Measurements from ENCODE around the gene EIF4EBP2. TPM values are rescaled to one million over a fixed set of nuclear protein-coding genes. Genes with fewer than 3 reads are reported as not detected.
A peak's percentile ranks its signal among the peaks of the same experiment; 100 is the strongest.

The EIF4EBP2 gene, protein sequence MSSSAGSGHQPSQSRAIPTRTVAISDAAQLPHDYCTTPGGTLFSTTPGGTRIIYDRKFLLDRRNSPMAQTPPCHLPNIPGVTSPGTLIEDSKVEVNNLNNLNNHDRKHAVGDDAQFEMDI
- 24.8 and 26.1 TPM in 2 replicates for total RNA-seq (2014; rRNA removed; shearing (Covaris generic))

DNA sequence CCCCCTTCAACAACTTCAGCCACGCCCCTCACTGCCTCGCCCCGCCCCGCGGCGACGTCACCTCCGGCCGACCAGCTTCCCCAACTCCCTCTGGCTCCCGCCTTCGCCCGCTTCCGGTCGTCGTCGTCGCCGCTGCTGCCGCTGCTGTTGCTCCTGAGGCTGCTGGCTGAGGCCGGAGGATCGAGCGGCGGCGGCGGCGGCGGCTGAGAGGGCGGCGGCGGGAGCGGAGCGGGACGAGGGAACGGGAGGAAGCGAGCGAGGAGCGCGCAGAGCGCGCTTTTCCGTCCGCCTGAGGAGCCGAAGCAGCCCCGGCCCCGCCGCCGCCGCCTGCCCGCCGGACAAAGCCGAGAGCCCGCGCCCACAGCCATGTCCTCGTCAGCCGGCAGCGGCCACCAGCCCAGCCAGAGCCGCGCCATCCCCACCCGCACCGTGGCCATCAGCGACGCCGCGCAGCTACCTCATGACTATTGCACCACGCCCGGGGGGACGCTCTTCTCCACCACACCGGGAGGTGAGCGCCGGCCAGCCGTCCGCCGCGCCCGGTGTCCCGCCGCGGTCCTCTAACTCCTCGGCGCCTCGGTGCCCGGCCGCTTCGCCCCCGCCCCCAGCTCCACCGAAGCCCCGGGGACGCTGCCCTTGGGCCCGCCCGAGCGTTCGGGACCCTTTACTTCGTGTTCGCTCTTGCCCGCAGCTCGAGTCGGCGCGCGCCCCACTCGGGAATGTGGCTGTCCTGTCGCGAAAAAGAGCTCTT, at the start of gene EIF4EBP2:
Gene EIF4EBP2 (plus strand): TSS at position 110 of the 751 bp plus-strand sequence. CDS start 257 bp downstream, at position 367.
- peak; percentile 90 for DNase-seq (ENCODE audit: low read depth)

DNA sequence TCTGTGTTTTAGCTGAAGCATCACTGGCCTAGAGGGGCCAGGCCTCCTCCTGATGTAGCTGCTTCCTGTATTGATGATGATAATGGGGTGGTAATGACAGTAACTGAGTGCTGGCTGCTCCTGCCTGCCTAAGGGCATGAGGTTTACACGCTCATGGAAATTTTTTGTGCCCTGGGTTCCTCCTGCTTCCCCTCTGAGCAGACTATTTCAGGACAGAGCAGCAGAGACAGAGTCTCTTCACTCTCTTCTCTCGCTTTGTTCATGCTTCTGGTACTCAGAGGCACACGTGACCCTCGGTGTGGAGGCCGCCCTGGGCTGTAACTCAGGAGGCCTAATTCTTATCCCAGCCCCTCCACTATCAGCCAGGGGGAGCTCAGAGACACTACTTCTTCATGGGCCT, 49.4 kb upstream of the EIF4EBP2 start:
- no peak for DNase-seq (ENCODE audit: low read depth)

DNA sequence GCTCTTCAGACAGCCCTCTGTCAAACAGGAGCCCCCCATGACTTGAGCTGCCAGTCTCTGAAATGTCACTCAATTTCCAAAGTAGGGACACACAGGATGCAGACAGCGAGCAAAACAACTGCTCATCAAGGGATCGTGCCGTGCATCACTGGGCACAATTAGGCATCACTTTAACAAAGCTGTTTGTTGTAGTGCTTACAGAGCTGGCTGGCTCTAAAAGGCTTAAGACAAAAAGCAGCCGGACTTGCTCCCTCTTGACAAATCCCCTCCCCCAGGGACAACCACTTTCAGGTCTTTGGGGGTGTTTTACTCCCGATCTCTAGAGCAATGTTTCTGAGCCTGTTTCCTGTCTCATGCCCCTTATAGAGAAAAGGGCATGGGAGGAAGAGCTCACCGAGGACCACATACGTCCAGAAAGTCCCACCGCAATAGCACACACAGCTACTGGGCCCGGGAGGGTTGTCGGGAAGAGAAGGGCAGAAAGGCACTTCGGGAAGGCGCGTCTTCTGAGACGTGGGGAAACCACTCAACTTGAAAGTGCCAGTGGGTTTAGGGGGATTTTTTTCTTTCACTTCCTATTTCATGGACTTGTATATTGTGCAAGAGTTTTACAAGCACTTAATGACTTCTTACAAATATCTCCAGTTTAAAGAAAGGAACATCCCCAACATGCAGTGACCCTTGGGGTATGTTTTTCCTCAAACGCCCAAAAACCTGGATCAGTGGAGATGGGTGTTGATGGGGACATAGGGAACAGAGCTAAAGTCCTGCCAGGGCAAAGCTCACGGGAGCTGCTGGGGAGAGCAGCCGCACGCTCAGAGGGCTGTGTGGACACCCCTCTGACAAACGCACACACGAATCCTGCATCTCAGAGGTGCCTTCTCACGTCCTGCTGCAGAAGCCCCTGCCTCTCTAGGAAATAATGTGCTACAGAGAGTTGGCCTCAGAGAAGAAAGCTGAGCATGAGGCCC, 48.6 kb upstream of the EIF4EBP2 start:
- DNase-seq (ENCODE audit: low read depth): no peak

DNA sequence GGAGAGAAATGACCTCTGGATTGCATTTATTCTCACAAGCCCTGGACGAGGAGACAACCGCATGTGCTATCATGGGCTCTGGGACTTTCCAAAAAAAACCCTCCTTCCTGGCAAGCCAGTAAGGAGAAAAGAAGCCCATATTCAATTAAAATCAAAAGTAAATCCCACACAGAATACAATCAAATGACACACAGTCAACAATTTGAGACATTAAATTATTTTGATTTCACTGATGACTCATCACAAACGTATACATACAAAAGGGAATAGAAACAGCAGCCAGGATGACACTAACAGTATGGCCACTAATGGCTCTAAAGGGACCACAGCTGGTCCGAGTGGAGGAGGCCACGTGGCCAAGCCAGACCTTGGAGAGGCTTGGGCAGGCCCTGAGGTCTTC, 46.4 kb upstream of the EIF4EBP2 start:
- DNase-seq (ENCODE audit: low read depth): peak; percentile 40

DNA sequence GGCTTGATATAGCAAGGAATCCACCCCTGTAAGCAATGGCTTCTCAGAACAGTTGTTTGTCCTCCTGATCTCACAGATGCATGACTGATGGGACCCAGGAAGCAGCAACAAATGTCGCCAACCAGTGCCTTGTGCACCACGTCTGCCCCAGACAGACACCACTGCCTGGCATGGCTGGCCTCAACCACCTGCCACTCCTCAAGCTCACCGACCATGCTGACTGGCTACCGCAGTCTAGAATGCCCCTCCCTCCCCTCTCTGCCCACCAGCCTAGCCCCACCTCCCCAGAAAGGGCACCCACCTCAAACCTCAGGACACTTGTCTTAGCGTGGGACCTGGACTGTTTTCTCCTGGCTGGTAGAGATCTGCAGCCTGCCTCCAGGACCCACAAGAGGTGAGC, 45.5 kb upstream of the EIF4EBP2 start:
- no peak for DNase-seq (ENCODE audit: low read depth)

DNA sequence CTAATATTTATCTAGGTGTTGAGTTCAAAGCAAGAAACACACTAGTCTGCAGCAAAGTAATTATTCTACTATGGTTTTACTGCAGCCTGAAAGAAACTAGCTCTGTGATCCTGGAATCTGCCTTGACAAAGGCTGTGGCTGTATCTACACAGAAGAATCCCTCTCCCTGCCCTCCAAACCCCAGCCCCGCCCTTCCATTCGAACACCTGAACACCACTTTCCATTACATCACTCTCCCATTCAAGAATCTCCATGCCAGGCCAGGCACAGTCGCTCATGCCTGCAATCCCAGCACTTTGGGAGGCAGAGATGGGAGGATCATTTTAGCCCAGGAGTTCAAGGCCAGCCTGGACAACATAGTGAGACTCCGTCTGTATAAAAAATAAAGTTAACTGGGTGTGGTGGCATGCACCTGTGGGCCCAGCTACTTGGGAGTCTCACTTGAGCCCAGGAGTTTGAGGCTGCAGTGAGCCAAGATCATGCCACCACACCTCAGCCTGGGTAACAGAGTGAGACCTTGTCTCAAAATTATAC, 44.9 kb upstream of the EIF4EBP2 start:
- no peak for DNase-seq (ENCODE audit: low read depth)

DNA sequence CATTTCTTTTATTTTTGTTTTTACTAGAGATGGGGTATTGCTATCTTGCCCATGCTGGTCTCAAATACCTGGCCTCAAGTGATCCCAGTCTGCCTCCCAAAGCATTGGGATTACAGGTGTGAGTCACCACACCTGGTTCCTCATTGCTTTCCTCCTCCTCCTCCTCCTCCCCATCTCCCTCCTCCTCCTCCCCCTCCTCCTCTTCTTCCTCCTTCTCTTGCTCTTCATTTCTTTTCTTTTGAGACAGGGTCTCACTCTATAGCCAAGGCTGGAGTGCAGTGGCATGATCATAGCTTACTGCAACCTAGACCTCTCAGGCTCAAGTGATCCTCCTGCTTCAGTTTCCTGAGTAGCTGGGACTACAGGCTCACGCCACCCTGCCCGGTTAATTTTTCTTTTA, 43.7 kb upstream of the EIF4EBP2 start:
- DNase-seq (ENCODE audit: low read depth): no peak

DNA sequence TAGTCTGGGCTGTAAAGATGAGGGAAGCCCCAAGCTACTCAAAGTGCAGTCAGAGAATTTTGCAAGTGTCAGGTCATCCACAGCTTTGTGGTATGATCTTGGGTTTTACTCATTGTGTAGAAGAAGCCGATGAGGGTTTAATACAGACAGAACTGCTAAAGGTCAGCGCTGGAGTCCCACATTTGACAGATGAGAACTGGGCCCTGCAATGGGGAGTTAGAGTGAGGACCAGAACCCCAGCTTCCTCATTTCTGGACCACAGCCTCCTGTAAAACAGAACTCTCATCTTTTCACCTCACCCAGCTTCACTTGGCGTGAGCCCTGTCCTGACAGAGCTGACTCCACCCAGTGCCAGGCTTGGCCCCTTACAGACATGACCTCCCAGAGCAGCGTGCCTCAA, 41.6 kb upstream of the EIF4EBP2 start:
- DNase-seq (ENCODE audit: low read depth): no peak

DNA sequence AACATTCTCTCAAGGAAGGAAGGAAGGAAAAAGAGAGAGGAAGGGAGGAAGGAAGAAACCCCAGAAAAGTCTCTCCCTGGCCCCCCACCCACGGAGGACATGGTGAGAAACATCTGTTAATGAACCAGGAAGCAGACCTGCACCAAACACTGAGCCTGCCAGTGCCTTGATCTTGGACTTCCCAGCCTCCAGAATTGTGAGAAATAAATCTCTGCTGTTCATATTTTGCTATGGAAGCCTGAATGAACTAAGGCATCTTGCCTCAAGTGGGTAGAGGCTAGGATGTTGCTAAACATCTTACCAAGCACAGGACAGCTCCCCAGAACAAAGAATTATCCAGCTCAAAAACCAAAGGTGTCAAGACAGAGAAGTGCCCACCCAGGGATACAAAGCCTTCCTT, 40.7 kb upstream of the EIF4EBP2 start:
- DNase-seq (ENCODE audit: low read depth): no peak

DNA sequence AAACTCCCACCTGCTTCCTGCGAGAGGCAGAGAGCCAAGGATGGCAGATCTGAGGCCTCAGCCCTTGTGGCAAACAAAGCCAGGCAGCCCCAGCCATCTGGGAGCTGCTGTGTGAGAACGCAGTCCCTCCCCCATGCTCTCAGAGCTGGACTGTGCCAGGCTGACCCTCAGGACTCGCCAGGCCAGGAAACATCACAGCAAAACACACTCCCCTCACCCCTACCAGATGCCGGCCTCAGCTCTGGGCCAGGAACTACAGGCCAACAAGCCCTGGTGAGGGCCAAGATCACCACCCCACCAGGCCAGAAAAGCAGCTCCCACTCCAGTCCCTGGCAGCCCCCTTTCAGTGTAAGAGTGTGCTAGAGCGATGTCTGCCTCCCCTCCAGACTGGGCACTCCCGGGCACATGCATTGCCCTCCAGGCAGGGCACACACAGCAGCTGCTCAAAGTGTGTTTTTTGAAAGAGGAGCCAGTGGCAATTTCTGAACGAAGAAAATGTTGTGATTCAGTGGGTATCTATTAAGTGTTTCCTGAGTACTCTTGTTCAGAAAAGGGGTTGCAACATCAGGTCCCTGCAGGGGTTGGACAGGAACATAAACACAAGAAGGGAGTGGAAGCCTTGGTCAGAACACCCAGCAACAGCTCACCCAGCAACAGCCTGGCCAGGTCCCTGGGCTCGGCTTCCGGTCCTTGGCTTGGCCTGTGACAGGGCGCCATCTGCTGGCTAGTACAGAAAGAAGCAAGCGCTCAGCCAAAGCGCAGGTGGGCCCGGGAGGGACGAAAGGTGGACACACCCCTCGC, 39.8 kb upstream of the EIF4EBP2 start:
- DNase-seq (ENCODE audit: low read depth): peak; percentile 83

DNA sequence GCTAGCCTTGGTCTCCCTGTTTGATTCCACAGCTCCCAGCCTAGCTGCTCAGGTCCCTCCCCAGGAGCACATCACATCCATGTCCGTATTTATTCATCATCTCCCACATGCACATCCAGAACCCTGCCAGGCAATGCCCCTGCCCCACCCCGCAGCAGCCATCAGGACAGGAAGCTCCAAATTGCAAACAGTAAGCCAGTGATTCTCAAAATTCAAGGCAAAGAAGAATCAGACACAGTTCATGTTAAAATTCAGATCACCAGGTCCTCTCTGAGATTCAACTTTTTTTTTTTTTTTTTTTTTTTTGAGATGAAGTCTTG, 39.2 kb upstream of the EIF4EBP2 start:
- DNase-seq (ENCODE audit: low read depth): no peak

DNA sequence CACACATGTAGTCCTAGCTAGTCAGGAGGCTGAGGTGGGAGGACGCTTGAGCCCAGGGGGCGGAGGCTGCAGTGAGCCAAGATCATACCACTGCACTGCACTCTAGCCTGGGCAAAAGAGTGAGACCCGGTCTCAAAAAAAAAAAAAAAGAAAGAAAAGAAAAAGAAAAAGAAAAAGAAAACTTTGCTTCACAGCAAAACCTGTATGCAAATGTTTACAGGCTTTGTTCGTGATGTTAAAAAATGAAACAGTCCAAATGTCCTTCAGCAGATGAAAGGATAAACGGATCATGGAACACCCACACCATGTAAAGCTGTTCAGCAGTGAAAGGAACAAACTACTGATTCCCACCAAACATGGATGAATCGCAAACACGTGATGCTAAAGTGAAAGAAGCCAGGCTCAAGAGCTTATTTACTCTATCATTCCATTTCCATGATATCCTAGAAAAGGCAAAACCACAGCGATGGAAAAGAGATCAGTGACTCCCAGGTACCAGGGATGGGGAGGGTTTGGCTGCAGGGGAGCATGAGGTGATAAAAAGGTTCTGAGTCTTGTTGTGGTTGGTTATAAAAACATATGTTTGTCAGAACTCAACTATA, 36.6 kb upstream of the EIF4EBP2 start:
- peak; percentile 16 for DNase-seq (ENCODE audit: low read depth)

DNA sequence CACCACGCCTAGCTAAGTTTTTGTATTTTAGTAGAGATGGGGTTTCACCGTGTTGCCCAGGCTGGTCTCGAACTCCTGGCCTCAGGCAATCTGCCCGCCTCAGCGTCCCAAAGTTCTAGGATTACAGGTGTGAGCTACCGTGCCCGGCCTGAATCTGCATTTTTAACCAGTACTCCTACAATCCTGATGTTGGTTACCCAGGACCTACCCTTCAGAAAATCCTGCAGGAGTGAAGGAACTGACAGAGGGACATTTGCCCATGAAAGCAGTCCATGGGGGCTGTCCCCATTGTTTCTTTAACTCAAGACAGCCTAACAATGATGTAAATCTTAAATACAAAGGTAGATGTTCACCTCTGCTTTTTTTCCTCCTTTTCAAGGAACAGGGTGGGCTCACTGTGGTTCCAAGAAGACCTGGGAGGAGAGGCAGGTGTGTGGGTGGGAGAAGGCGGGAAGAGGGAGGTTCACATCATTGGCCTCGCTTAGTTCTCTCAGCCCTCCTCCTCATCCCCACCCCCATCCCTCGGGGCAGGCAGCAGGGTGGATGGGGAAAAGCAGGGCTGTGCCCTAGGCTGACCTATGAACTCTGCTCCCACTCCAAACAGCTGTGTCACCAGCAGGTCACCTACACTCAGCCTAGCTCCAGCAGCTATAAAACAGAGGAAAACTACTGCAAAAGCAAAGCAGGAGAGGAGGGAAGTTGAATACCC, 35.0 kb upstream of the EIF4EBP2 start:
- no peak for DNase-seq (ENCODE audit: low read depth)

DNA sequence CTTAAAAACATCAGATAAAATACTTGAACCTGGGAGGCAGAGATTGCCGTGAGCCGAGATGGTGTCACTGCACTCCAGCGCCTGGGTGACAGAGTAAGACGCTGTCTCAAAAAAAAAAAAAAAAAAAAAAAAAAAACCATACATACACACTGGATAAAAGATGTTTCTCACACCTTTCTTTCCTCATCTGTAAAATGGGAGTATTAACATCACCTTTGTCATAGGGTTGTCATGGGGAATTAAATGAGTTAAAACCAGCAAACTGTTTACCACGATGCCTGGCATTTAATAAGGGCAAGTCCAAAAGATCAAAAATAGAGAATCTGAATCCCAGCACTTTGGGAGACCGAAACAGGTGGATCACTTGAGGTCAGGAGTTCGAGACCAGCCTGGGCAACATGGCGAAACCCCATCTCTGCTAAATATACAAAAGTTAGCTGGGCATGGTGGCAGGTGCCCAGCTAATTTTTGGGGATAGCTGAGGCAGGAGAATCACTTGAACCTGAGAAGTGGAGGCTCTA, 34.4 kb upstream of the EIF4EBP2 start:
- no peak for DNase-seq (ENCODE audit: low read depth)

DNA sequence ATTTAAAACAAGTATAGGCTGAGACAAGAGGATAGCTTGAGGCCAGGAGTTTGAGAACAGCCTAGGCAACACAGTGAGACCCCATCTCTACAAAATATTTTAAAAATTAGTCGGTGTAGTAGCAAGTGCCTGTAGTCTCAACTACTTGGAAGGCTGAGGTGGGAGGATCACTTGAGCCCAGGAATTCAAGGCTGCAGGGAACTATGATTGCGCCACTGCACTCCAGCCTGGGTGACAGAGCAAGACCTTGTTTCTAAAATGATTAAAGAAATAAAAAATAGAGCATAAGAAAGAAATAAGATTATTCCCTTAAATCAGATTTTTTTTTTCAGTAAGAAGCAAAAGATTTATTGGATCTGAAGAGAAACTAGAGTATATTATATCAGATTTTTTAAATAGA, 33.2 kb upstream of the EIF4EBP2 start:
- no peak for DNase-seq (ENCODE audit: low read depth)

DNA sequence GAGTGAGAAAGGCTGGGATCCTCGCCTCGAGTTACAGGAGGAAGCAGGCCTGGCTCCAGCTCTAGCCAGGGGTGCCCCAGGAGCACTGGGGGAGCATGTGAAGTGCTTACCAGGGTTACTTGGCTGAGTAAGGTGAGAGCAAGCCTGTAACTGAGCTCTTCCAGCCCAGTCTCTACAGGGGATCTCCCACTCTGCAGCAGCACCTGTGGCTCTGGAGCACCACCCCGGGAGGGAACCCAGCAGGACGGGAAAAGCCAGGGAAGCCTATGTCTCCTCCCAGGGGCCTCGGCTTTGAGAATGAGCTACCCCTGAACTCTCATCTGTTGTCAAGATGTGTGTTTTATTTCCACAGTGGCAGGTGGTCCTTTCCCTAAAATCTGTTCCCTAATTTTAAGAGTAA, 32.1 kb upstream of the EIF4EBP2 start:
- no peak for DNase-seq (ENCODE audit: low read depth)

DNA sequence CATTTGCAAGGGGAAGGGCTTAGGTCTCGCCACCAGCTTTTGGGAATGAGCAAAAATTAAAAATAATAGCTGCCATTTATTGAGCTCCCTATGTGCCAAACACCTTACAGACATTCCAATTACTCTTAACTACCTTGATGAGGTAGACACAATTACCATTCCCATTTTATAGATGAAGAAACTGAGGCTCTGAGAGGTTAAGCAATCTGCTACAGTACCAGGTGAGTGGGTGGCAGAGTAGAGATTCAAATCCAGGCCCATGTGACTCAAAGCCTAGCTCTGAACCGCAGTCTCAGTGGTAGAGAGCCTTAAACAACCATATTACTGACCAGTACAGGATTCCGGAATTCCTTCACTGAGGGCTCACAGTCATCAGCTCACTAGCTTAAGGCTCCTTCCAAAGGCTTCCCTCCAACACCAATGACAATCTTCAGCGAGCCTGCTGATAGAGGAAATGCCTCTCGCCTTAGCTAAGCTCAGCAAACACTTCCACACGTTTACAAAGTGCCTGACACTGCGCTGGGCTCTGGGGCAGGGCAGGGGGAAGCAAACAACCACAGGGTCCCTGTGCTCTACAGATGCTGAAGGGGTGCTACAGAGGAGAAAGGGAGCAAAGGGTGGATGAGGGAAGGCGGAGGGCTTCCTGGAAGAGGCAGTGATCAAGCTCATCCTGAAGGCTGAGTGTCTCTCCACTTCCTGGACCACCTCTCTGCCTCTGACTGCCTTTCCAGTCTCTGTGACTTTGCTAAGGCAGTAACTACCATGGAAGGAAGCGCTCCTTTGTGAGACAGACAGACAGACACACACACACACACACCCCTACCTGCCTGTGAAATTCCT, 28.9 kb upstream of the EIF4EBP2 start:
- DNase-seq (ENCODE audit: low read depth): no peak

DNA sequence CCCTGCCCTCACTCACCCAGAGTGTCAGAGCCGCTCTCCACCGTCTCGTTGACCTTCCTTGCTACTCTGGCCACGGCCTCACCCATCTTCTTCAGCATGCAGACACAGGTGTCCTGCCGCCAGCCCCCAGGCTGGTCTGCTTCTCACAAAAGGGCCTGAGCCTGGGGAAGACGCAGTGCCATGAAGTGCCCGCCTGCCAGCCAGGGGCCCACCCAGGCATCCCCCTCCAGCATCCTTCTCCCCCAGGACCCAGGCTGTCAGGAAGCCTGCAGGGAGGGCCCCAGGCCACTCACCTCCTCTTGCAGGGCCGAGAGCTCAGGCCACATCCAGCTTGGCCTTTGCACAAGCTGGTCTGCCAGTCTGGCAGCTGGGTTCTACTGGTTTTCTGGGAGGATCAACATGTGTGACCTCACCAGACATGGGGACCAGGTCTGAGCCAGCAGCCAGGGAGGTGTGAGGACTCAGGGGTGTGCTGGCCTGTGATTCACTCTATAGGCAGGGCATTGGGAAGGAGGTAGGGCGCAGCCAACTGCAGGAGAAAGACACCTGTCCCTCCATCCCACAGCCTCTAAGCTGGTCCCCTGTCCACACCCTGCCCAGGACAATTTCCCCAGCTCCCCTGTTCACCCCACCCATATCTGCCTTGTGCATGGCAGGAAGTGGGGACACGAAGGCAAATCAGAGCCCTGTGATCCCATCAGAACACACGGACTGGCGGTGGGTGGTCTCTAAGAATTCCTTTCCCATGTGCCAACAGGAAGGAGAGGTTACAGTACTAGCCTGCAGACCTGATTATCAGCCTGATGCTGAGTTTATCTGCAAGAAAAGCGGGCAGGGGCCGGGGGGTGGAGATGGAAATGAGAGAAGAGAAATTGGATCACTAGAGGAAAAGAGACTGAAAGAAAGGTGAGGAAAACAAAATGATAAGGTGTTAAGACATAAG, 27.2 kb upstream of the EIF4EBP2 start:
- no peak for DNase-seq (ENCODE audit: low read depth)

Measured in RPMI7951 (cell line).